HG02610 (cell line): ENCODE data around the gene VTA1.
"Not testable (repeated sequence)": the region's sequence is repeated elsewhere in the genome, so short reads cannot be mapped to it uniquely, and the experiment has no call there.

Experiments used
- ATAC-seq: cut with Tn5 transposase; IDR thresholded peaks from one replicate; pipeline ENCODE4 v1.9.1; 2021; ENCODE audit warnings: mild to moderate bottlenecking, moderate library complexity; ENCODE audit not compliant: unreplicated experiment

Gene VTA1

DNA sequence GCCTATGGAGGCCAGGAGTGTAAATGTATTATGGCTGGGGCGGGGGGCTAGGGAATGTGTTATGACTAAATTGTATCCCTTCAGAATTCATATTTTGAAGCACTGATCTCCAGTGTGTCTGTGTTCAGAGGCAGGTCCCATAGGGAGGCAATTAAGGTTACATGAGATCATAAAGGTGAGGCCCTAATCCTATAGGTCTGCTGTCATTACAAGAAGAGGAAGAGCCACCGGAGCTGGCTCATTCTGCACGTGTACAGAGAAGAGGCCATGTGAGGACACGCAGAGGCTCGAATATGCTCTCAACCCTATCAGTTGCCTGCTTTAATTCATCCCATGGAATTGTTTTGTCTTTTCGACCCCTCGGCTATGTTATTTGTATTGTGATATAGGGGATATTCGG lies 76.9 kb downstream of the VTA1 start:
- no peak for ATAC-seq

DNA sequence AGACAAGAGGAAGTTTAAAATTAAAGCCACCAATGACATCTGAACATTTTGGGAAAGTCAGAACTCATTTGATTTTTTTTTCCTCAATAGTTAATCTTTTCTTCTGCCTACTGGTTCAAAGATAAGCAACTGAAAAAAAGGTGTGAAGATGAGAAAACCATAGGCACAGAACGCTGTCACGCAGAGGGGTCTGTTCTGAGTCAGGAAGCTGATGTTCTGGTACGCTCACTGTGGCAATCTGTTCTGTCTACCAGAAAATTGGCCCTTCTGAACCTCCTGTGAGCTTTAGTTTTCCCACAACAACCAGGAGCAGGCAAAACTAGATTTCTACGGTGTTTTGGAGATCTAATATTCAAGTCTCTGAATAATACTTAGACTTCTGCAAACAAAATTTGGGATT lies 78.1 kb downstream of the VTA1 start:
- ATAC-seq: no peak

GRCh38 chr6:142225552-142225951 lies 78.5 kb downstream of the VTA1 start:
- no peak for ATAC-seq

- no peak for ATAC-seq
Observed at GRCh38 chr6:142226731-142227130, 79.7 kb downstream of the VTA1 start.

DNA sequence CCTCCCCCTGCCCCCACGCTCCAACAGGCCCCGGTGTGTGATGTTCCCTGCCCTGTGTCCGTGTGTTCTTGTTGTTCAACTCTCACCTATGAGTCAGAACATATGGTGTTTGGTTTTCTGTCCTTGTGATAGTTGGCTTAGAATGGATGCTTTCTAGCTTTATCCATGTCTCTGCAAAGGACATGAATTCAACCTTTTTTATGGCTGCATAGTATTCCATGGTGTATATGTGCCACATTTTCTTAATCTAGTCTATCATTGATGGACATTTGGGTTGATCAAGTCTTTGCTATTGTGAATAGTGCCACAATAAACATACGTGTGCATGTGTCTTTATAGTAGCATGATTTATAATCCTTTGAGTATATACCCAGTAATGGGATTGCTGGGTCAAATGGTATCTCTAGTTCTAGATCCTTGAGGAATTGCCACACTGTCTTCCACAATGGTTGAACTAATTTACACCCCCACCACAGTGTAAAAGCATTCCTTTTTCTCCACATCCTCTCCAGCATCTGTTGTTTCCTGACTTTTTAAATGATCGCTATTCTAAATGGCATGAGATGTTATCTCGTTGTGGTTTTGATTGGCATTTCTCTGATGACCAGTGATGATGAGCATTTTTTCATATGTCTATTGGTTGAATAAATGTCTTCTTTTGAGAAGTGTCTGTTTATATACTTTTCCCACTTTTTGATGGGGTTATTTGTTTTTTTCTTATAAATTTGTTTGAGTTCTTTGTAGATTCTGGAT lies 82.6 kb downstream of the VTA1 start:
- ATAC-seq: not testable (repeated sequence)

- ATAC-seq: not testable (repeated sequence)
Observed at GRCh38 chr6:142232206-142233044, 85.4 kb downstream of the VTA1 start.

DNA sequence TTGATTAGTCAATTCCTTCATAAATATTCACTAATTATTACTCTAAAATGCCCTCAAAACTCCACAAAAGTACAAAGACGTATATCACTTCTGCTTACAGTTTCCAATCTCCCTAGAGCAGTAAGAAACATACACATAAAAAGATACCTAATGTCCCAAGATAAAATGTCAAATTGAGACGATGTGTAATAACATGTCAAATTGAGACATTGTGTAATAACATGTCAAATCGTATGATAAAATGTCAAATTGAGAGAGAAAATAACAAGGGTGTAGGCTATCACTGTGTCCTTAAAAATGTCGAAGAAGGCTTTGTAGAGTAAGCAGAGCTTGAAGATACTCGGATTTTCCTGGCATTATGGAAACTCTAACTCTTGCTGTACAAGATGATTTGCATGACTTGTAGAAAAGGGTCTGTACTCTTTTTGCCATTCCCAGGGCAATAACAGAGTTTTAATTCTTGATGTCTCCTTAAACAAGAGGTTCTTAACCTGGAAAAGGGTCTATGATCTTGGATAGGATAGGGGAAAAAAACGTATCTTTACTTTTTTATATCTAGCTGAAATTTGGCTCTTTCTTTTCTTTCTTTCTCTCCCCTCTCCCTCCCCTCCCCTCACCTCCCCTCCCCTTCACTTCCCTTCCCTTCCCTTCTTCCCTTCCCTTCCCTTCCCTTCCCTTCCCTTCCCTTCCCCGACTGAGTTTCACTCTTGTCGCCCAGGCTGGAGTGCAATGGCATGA lies 87.1 kb downstream of the VTA1 start:
- no peak for ATAC-seq

DNA sequence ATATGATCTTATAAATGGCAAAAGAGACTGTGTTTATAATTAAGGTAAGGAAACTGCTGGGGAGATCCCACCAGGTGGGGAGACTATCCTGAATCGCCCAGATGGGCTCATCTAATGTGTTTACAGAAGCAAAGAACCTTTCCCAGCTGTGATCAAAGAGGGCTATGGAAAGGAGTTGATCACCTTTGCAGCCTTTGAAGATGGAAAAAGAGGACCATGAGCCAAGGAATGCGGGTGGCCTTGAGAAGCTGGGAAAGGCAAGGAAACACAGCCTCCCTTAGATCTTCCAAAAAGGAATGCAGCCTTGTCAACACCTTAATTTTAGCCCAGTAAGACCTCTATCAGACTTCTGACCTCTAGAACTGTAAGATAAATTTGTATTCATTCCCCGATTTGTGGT lies 88.2 kb downstream of the VTA1 start:
- no peak for ATAC-seq

- ATAC-seq: no peak
Observed at GRCh38 chr6:142235791-142236190, 88.7 kb downstream of the VTA1 start.

GRCh38 chr6:142236691-142237090 lies 89.6 kb downstream of the VTA1 start:
- no peak for ATAC-seq

- ATAC-seq: no peak
Observed at GRCh38 chr6:142238881-142239280, 91.8 kb downstream of the VTA1 start.

GRCh38 chr6:142240179-142240578 lies 93.1 kb downstream of the VTA1 start:
- no peak for ATAC-seq

DNA sequence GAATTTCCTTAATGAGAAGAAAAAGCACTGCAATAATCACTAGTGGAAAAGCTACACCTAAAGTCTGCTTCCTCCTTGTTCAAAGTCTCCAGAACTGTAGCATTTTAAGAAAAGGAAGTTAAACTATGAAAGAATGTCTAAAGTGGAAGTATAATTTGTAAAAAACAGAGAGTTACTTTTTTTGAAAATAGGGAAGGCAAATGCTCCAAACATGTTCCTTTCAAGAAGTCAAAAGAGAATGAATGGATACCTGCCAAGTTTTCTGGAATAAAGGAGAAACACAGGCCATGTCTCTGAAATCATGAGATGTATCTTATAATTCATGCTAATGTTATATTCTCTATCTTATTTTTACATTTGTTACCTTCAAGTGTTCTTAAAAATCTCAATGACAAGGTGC lies 94.0 kb downstream of the VTA1 start:
- ATAC-seq: no peak

GRCh38 chr6:142242269-142242668 lies 95.2 kb downstream of the VTA1 start:
- no peak for ATAC-seq

DNA sequence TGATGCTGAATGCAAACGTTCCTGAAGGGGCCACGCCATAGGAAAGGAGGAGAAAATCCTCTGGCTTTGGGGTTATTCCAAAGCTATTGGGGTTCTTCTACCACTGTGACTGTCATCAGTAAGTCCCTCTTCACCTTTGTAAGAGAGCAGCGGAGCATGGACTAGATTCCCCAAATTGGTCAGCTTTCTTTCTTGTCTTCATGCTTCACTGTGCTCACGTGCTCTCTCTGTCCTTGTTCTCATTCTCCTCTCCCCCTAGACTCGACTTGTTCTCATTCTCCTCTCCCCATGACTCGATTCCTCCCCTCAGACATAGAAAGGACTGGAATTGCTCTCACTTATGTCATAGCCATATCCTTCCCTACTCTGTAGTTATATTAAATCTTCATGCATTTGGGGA lies 99.9 kb downstream of the VTA1 start:
- peak; percentile 90 for ATAC-seq

- no peak for ATAC-seq
Observed at GRCh38 chr6:142249266-142249665, 102.2 kb downstream of the VTA1 start.

- no peak for ATAC-seq
Observed at GRCh38 chr6:142251930-142252445, 104.9 kb downstream of the VTA1 start.

GRCh38 chr6:142254513-142254912 lies 107.5 kb downstream of the VTA1 start:
- no peak for ATAC-seq

- ATAC-seq: no peak
Observed at GRCh38 chr6:142255785-142256184, 108.7 kb downstream of the VTA1 start.

DNA sequence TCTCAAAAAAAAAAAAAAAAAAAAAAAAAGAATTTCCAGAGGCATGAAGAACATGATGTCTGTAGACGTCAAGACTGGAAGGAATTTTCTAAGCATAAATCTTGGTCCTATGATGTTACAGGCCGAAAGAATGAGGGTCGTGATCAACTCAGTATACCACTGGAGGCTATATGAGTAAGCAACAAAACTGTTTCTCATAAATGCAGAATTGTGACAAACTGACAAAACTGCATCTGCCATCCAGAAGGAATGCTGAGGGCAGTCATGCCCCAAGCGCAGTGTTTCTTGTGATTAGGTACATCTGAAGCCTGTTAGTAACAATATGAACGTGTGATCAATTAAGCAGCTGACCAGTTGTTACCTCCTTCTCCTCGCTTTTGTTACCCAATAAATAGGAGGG lies 111.2 kb downstream of the VTA1 start:
- no peak for ATAC-seq

DNA sequence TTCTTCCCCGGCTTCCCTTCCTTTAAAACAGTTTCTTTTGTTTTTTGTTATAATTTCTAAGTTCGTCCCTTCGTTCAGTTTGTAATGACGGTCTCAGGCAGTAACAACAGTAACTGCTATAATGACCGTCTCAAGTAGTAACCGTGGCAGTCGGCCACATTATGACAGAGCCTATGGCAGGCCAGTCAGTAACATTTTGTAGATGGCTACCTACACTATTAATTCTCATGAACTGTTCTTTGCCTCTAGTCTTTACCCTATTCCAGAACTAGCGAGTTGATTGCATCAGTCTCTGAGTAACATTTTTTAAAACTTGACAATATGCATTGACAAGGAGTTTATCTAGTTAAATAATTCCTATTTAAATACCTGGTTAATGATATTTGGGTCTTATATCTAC lies 111.7 kb downstream of the VTA1 start:
- ATAC-seq: no peak
